K562 (cell line): ENCODE results near the gene SOX6. TPM values are rescaled to one million over a fixed set of nuclear protein-coding genes. Genes with fewer than 3 reads are reported as not detected.

ENCODE experiments used
- CHD7 ChIP-seq: fragments of 200-600 bp; sonication (generic); IDR thresholded peaks from one replicate; pipeline ENCODE4 v1.6.1; 2012; ENCODE audit warnings: mild to moderate bottlenecking, low read depth, low read length, inconsistent platforms
- SRSF3 ChIP-seq: fragments of 200-400 bp; formaldehyde crosslinking; IDR thresholded peaks from 2 replicates; pipeline ENCODE4 v1.6.1; 2016; ENCODE audit warnings: mild to moderate bottlenecking, low read length, moderate library complexity; ENCODE audit not compliant: insufficient read depth
- ZNF449 ChIP-seq: fragments of 250-450 bp; sonication (Bioruptor Pico); IDR thresholded peaks from 2 replicates; pipeline ENCODE4 v1.8.0; 2022; ENCODE audit warnings: moderate library complexity, mild to moderate bottlenecking, inconsistent platforms
- polyA plus RNA-seq, 8 experiments: library from polyadenylated mRNA; depleted of rRNA in 4 of 8; stranded (reverse) in 5 of 8; unstranded in 3 of 8; fragments of >200 nt; fragmentation: Nextera tagmentation in 2 of 8; fragmentation: Illumina TruSeq in 1 of 8; extraction: Ambion mirVana in 2 of 8; extraction: Trizol in 1 of 8; gene quantifications; 2 replicates each; pipeline versions ENCODE4 v1.2.1 to v1.2.3, GENCODE V29; 2011 to 2014; ENCODE audit warnings: inconsistent platforms in 1 of 8, missing spikeins in 1 of 8
- total RNA-seq, 7 experiments: library from RNA; depleted of rRNA in 6 of 7; stranded (reverse); fragments of >200 nt in 6 of 7; fragmentation: Illumina TruSeq in 2 of 7; extraction: Trizol in 2 of 7; gene quantifications; 2 replicates each; pipeline versions ENCODE4 v1.2.1 to v1.2.3, GENCODE V29; 2011 to 2021; ENCODE audit warnings: low replicate concordance in 1 of 7

SOX6 gene
- total and polyA plus RNA-seq, 9 of the 15 experiments (the other 6 are each of a cell fraction or from before 2014, with no cell fraction given), result 0.89 to 8.7 (median 5.7) TPM

- TF ChIP-seq SRSF3 (no peak), CHD7 (no peak), ZNF449 (CRISPR knock-in tag) (no peak)
- TF ChIP-seq, all 486 proteins: peak for 0
Observed at GRCh38 chr11:15991215-15991614, 365.1 kb downstream of the SOX6 start (continued).
